Hematopoietic multipotent progenitor cell (in vitro differentiated cells): ENCODE measurements around the gene SIPA1L3. TPM values are rescaled to one million over a fixed set of nuclear protein-coding genes. Genes with fewer than 3 reads are reported as not detected.
A peak's percentile ranks its signal among the peaks of the same experiment; 100 is the strongest.

ENCODE experiments used
- DNase-seq, 3 donors: peaks; one replicate each; pipeline ENCODE4 v3.0.0-alpha.2; 2011 to 2015; ENCODE audit warnings: low read depth in 2 of 3, low spot score in 2 of 3
- total RNA-seq: library from RNA; depleted of rRNA; stranded (reverse); fragments of >200 nt; gene quantifications from one replicate; pipeline ENCODE4 v1.2.3, GENCODE V29; 2012

SIPA1L3 gene
- total RNA-seq, 1 donor: 43.4 TPM

DNA sequence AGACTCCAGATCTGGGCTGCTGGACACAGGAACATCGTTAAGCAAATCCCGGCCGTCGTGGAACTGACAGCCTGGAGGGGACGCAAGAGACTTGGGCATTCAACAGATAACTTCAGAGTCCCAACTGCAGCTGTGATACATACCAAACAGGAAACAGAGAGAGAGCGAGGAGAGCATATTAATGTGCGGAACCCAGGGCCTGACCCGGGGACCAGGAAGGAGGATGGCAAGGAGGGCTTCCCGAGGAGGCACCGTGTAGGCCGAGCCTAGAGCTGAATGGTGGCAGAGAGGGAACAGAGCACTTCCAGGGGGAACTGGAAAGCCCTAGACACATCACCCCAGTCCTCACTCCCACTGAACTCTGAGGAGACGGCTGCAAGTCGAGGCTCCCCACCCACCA, 68.1 kb downstream of the SIPA1L3 start:
- no peak for DNase-seq

GRCh38 chr19:37975596-37976515, 68.8 kb downstream of the SIPA1L3 start:
- no peak for DNase-seq

DNA sequence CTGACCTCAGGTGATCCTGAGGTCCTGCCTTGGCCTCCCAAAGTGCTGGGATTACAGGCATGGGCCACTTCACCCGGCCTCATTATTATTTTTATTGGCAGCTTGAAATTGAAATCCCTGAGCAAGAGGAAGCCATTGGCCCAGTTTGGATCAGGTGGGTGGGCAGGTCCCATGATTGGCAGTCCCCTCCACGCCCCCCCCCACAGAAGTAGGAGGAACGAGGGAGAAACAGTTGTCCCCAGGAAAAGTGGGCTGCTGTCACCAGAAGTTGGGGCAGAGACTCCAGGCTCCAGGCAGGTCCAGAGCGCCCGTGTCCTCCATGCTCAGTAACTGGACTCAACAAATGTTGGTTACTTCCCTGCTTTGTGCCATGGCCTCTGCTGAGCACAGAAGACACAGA, 70.4 kb downstream of the SIPA1L3 start:
- DNase-seq: no peak

DNA sequence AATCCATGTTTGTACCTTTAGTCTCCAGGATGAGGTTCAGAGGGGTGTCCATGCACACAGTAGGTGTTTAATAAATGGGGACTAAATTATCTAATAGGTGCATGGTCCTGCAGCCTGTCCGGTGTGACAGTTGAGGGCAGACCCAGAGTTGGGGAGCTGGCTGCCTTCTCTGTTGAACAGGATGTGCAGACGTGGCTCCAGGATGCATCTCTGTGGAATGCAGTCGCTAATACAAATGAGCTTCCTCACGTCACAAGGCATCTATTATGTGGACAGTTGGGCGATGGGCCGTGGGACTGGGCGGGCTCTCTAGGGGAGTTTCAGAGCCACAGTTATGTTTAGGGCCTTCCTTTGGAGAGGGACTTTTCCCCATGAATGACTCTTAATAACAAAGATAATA, 71.0 kb downstream of the SIPA1L3 start:
- DNase-seq: no peak

DNA sequence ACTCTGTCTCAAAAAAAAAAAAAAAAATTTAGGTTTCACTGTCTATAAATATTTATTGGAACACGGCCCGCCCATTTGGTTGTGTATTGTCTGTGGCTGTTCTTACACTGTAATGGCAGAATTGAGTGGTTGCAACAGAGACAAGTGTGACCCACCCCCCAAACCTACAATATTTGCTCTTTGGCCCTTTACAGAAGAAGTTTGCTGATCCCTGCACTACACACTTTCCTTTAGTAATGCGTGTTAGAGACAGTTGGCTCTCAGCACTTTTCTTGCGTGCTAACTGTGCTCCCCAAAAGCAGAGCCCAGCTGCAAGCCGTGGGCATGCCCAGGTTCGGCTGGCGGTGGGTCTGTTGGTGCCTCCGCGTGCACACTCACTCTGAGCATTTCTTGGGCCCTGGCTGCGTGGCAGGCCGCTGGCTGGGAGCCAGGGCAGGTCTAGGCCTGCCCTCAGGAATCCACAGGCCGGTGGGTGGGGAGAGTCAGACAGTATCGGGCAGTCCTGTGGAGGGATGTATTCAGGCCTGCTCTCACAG, 72.6 kb downstream of the SIPA1L3 start:
- DNase-seq: no peak

GRCh38 chr19:37980419-37981170, 73.6 kb downstream of the SIPA1L3 start:
- DNase-seq: no peak

GRCh38 chr19:37981785-37982475, 74.9 kb downstream of the SIPA1L3 start:
- no peak for DNase-seq

- no peak for DNase-seq
Measured at GRCh38 chr19:37982655-37983054, 75.6 kb downstream of the SIPA1L3 start.

DNA sequence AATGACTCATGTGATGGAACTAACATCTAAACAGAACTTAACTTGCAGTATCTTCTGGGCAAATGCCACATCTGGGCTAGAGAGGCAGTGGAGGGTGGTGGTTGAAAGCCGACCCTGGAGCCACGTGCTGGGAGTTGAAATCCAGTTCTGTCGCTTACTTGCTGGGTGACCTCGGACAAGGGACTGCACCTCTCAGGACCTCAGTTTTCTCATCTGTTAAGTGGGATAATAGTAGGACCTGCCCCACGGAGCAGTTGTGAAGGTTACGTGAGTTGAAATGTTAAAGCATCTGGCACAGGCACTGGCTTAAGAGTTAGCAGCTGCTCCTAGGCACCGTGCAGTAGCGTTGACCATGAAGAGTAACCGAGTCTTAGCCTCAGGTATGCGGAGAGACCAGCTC, 76.1 kb downstream of the SIPA1L3 start:
- no peak for DNase-seq

GRCh38 chr19:37983916-37984315, 76.9 kb downstream of the SIPA1L3 start:
- no peak for DNase-seq

DNA sequence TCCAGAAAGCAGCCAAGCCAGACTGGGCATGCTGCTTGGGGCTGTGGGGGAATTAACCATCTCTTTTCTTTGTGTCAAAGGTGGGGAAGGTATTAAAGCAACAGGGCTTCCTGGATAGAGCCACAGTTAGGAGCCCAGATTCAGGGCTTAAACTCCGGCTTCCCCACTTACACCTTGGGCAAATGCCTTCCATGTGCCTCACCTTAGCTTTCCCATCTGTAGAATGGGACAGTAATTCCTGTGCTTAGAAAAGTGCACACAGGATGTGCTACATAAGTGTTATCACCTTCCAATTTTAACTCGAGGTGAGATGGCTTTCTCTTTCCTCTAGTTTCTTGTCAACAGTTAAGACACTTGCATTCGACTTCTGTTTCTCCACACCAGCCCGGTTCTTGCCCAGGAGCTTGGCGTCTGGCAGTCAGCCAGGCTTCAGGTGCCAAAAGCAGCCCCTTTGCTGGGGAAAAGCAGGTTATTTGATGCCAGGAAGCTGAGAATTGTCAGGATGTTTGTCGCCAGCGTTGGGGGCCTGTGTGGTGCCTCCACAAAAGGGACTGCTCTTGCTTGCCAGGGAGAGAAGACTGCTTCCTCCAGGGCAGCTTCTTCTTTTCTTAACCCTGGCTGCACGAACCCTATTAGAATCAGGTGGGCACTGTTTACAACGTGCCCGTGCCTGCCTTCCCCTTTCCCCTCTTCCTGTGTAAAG, 79.2 kb downstream of the SIPA1L3 start:
- DNase-seq: peak in 2 of 3 donors; percentile 44 to 62

GRCh38 chr19:37987356-37988332, 80.6 kb downstream of the SIPA1L3 start:
- DNase-seq: no peak

GRCh38 chr19:37988758-37989635, 82.0 kb downstream of the SIPA1L3 start:
- peak in 1 of 3 donors; percentile 20 for DNase-seq

DNA sequence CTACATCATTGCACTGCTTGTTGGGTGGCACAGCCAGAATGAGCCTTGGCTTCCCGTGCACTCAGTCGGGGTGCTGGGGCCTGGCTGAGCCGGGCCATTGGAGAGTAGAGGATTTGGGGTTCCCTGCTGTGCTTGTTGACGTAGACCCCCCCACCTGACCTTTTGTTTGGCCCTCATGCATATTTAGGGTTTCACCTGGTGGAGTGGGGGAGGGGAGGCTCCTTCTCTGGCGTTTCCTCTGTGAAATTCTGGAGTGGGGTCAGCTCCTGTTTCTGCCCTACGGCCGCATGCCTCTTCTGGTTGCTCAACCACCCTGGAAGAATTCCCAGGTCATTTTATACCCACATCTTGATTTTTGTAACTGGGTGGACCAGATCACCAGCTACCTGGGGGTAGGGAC, 82.8 kb downstream of the SIPA1L3 start:
- DNase-seq: no peak

DNA sequence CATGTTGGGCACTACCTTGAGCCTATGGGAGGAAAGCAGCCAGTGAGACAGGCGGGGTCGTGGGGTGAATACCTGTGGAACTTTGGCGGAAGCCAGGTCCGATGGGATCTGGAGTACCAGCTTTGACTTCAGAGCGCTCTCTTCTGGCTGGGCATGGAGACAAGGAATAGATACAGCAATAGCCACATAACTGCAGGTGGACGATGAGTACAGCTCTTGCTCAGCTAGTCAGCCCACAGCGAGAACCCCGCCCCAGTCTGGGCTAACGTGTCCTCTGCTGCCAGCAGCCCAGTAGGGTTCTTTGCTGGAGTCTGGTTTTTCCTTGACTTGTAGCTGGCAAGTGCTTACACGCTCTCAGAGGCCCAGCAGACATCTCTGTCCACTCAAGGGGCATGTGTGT, 83.4 kb downstream of the SIPA1L3 start:
- no peak for DNase-seq

GRCh38 chr19:37991176-37991835, 84.3 kb downstream of the SIPA1L3 start:
- no peak for DNase-seq

DNA sequence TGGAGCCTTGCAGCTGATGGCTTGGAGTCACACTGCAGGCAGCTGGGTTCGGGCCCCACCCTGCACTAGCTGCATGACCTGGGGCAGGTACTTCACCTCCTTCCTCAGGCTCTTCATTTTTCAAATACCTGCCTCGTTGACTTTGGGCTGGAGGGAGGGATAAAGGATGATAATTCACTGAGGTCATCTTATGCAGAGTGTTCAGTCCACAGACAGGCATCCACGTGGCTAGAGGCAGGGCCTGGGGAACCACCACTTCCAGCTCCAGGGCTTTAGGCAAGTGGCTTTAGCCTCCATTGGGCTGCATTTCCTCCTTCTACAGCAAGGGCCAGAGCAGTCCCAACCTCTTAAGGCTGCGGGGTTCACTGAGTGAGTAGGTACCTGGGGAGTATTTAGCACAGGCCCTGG, 84.8 kb downstream of the SIPA1L3 start:
- DNase-seq: no peak

DNA sequence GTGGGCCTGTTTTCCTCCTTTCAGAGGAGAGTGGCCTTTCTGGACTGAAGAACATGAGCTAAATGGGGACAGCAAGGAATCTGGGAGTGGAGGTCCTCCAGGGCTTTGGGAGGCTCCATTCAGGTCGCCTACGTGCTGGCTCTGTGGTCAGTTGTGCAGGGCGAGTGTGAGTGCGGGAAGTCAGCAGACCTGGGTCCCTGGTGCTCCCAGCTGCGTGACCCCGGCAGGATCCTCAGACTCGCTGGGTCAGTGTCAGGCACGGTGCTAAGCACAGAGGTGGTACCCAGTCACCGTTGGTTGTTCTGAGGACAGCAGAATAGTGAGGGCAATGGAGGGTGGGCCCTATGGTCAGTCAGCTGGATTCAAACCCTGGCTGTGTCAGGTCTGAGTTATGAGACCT, 85.8 kb downstream of the SIPA1L3 start:
- no peak for DNase-seq
